Spleen (tissue), 11 donors: ENCODE data around the gene GRID2. TPM values are rescaled to one million over a fixed set of nuclear protein-coding genes. Genes with fewer than 3 reads are reported as not detected.

Experiments used
- DNase-seq: peaks from one replicate; pipeline ENCODE4 v3.0.0-alpha.2; 2020
- H3K27ac ChIP-seq, 8 donors: fragments of 200-600 bp; sonication (generic) in 7 of 8; 1 replicate in 4 of 8; 2 replicates in 4 of 8; pipeline versions ENCODE4 v1.5.0 to v1.8.0; 2016 to 2021; ENCODE audit warnings: inconsistent platforms in 4 of 8, mild to moderate bottlenecking in 4 of 8, moderate library complexity in 1 of 8
- H3K27me3 ChIP-seq, 7 donors: fragments of 200-600 bp; sonication (generic) in 6 of 7; replicated peaks in 1 of 7; 1 replicate in 4 of 7; 2 replicates in 3 of 7; pipeline versions ENCODE4 v1.5.0 to v1.8.0; 2016 to 2021; ENCODE audit warnings: inconsistent platforms in 3 of 7, mild to moderate bottlenecking in 1 of 7
- H3K36me3 ChIP-seq, 6 donors: fragments of 200-600 bp; sonication (generic) in 5 of 6; 1 replicate in 4 of 6; 2 replicates in 2 of 6; pipeline versions ENCODE4 v1.5.0 to v1.8.0; 2016 to 2021; ENCODE audit warnings: inconsistent platforms in 2 of 6
- H3K4me1 ChIP-seq, 6 donors: fragments of 200-600 bp; sonication (generic) in 5 of 6; 1 replicate in 3 of 6; 2 replicates in 3 of 6; pipeline versions ENCODE4 v1.5.0 to v1.8.0; 2016 to 2021; ENCODE audit warnings: inconsistent platforms in 3 of 6
- H3K4me3 ChIP-seq, 8 donors: fragments of 200-600 bp; sonication (generic) in 7 of 8; 1 replicate in 4 of 8; 2 replicates in 4 of 8; pipeline versions ENCODE4 v1.5.0 to v1.8.0; 2016 to 2021; ENCODE audit warnings: inconsistent platforms in 4 of 8, mild to moderate bottlenecking in 4 of 8, moderate library complexity in 2 of 8
- H3K9me3 ChIP-seq, 8 donors: fragments of 200-600 bp; sonication (generic) in 7 of 8; 1 replicate in 4 of 8; 2 replicates in 4 of 8; pipeline versions ENCODE4 v1.5.0 to v1.8.0; 2016 to 2021; ENCODE audit warnings: inconsistent platforms in 4 of 8
- CTCF ChIP-seq, 11 experiments: fragments of 200-600 bp in 7 of 11; fragments of 450-650 bp in 4 of 11; sonication (generic) in 4 of 11; IDR thresholded peaks in 8 of 11; conservative IDR thresholded peaks in 3 of 11; 1 replicate in 7 of 11; 2 replicates in 4 of 11; pipeline versions ENCODE4 v1.4.0 to v1.8.0; 2016 to 2021; ENCODE audit warnings: antibody characterized with exemption in 11 of 11, inconsistent platforms in 4 of 11, mild to moderate bottlenecking in 1 of 11
- POLR2A ChIP-seq, 3 donors: fragments of 450-650 bp; IDR thresholded peaks; one replicate each; pipeline ENCODE4 v1.5.1; 2017; ENCODE audit warnings: antibody characterized with exemption in 3 of 3, mild to moderate bottlenecking in 1 of 3
- POLR2AphosphoS5 ChIP-seq, 3 donors: sonication (generic); formaldehyde crosslinking; IDR thresholded peaks; one replicate each; pipeline ENCODE4 v1.5.1; 2017; ENCODE audit warnings: antibody characterized with exemption in 3 of 3
- WGBS, 5 donors: extraction: QIAGEN DNeasy Blood & Tissue Kit in 3 of 5; methylation state at CpG; one replicate each; pipeline versions ENCODE4 v1.1.5 to v1.1.7; 2013 to 2018; 5-methylcytosine and 5-hydroxymethylcytosine counted together
- intact Hi-C: fragments of 100-400 bp; cut with DNase I; formaldehyde crosslinking; loops from one replicate; pipeline ENCODE4 v1.15.0; 2023; ENCODE audit warnings: low total_unique reads
- polyA plus RNA-seq, 3 donors: library from polyadenylated mRNA; stranded (reverse); fragments of 200-250 nt; gene quantifications; one replicate each; pipeline ENCODE4 v1.2.1, GENCODE V29; 2013
- total RNA-seq, 7 donors: library from RNA; depleted of rRNA in 3 of 7; stranded (reverse); fragments of >200 nt in 3 of 7; fragmentation: NEBNext Ultra II Directional in 4 of 7; extraction: Animal tissue kit (Norgen Biotek cat#: 25700) in 4 of 7; gene quantifications; one replicate each; pipeline versions ENCODE4 v1.1.0 to v1.2.1, GENCODE V29; 2016 to 2021
- donor health status: healthy with polysubstance abuse.
- donor health status: DM: no; HTN: no; CAD: no; lungs with moderate emphysema.
- donor health status: DM: no; HTN: no; CAD: no.
- donor health status: Bipolar disorder and iron deficiency.
- donor health status: healthy.
- donor health status: DM: no; HTN: no; CAD: no.
- donor health status: DM: yes; HTN: yes; CAD: no.

Gene GRID2
- total and polyA plus RNA-seq, 10 donors, result 0.03 to 0.92 (median 0.22) TPM; not detected in 4

GRCh38 chr4:93770201-93770600 is 1466.4 kb downstream of the GRID2 start:
- 42 to 89% (median 81%) methylated on average over 1 of the region's 1 CpG for WGBS, 5 donors
- no peak for TF ChIP-seq POLR2AphosphoS5 (IDR thresholded peaks at IDR 0.05)
- Histone ChIP-seq H3K4me1 (no peaks in the 10 kb centered on the region), H3K36me3 (no peaks in the 10 kb centered on the region), H3K27me3 (peaks cover 0 to 2% (median 0%) of the 10 kb centered on the region in 7 donors), H3K27ac (no peak overlapping the region), H3K9me3 (no peaks in the 10 kb centered on the region), H3K4me3 (no peak overlapping the region)
- intact Hi-C loops, result no loop called here
- no peak for DNase-seq

GRCh38 chr4:93771640-93772411 is 1468.1 kb downstream of the GRID2 start:
- no peaks in the 10 kb centered on the region for H3K4me1 ChIP-seq
- H3K27ac ChIP-seq, result no peak overlapping the region
- no peaks in the 10 kb centered on the region for H3K9me3 ChIP-seq
- no peak for DNase-seq
- no peak overlapping the region for H3K4me3 ChIP-seq
- no peak for TF ChIP-seq CTCF (IDR thresholded peaks at IDR 0.05 in 8 of 11, conservative IDR thresholded peaks at IDR 0.05 in 3 of 11)
- TF ChIP-seq POLR2A (IDR thresholded peaks at IDR 0.05), result no peak
- TF ChIP-seq POLR2AphosphoS5 (IDR thresholded peaks at IDR 0.05), result no peak
- H3K36me3 ChIP-seq, result no peaks in the 10 kb centered on the region
- intact Hi-C loops, result no loop called here
- H3K27me3 ChIP-seq, result no peaks in the 10 kb centered on the region
- 71 to 81% (median 72%) methylated on average over 8 of the region's 8 CpGs for WGBS, 5 donors

- intact Hi-C loops, result no loop called here
- Histone ChIP-seq H3K27me3 (no peaks in the 10 kb centered on the region), H3K4me1 (no peaks in the 10 kb centered on the region), H3K9me3 (no peaks in the 10 kb centered on the region), H3K4me3 (no peak overlapping the region), H3K36me3 (no peaks in the 10 kb centered on the region), H3K27ac (no peak overlapping the region)
- DNase-seq, result no peak
- TF ChIP-seq POLR2AphosphoS5 (IDR thresholded peaks at IDR 0.05) (no peak), POLR2A (IDR thresholded peaks at IDR 0.05) (no peak), CTCF (IDR thresholded peaks at IDR 0.05 in 8 of 11, conservative IDR thresholded peaks at IDR 0.05 in 3 of 11) (no peak)
These were observed 1469.1 kb downstream of the GRID2 start for GRCh38 chr4:93772858-93773257.

- intact Hi-C loops, result no loop called here
- TF ChIP-seq CTCF (IDR thresholded peaks at IDR 0.05 in 8 of 11, conservative IDR thresholded peaks at IDR 0.05 in 3 of 11) (no peak), POLR2A (IDR thresholded peaks at IDR 0.05) (no peak), POLR2AphosphoS5 (IDR thresholded peaks at IDR 0.05) (no peak)
- Histone ChIP-seq H3K4me1 (no peaks in the 10 kb centered on the region), H3K9me3 (no peaks in the 10 kb centered on the region), H3K36me3 (no peaks in the 10 kb centered on the region), H3K27me3 (no peaks in the 10 kb centered on the region), H3K27ac (no peak overlapping the region), H3K4me3 (no peak overlapping the region)
- 80 to 94% (median 81%) methylated on average over 3 of the region's 3 CpGs for WGBS, 5 donors
- no peak for DNase-seq
These were observed 1471.8 kb downstream of the GRID2 start for GRCh38 chr4:93775551-93775950.
